Stimulated activated CD8-positive, alpha-beta memory T cell treated with anti-CD3 and anti-CD28 coated beads, Interleukin-7, amount 100 ng/mL, for 24 hours (primary cell): ENCODE measurements around the gene ATRNL1.

Source experiments
- DNase-seq: peaks from one replicate; pipeline ENCODE4 v3.0.0-alpha.2; 2020; ENCODE audit warnings: low read depth

The ATRNL1 gene

GRCh38 chr10:115985786-115986185 is 892.6 kb downstream of the ATRNL1 start:
- DNase-seq, result no peak

DNA sequence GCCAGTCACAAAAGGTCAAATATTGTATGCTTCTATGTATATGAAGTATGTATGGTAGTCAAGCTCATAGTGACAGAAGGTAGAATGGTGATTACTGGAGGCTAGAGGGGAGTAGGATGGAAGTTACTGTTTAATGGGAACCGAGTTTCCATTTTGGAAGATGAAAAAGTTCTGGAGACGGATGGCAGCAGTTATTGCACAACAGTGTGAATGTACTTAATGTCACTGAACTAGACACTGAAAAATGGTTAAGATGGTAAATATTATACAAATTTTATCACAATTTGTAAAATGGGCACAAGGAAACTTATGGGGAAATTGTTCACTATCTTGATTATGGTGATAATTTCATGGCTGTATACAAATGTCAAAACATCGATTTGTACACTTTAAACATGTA is 895.2 kb downstream of the ATRNL1 start:
- no peak for DNase-seq

DNA sequence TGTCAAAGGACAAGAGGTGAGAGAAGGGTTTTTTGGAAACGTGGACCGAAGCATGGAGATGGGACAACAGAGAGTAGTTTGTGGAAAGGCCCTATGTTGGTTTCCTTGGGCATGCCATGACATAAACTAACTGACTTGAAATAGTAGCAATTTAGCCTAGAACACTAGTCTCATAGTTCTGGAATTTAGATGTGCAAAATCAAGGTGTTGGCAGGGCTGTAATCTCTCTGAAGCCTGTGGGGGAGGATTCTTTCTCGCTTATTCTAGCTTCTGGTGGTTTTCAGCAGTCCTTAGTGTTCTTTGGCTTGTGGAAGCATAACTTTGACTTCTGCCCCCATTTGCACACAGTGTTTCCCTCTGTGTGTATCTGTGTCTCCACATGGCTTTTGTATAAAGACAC is 896.5 kb downstream of the ATRNL1 start:
- DNase-seq, result no peak

DNA sequence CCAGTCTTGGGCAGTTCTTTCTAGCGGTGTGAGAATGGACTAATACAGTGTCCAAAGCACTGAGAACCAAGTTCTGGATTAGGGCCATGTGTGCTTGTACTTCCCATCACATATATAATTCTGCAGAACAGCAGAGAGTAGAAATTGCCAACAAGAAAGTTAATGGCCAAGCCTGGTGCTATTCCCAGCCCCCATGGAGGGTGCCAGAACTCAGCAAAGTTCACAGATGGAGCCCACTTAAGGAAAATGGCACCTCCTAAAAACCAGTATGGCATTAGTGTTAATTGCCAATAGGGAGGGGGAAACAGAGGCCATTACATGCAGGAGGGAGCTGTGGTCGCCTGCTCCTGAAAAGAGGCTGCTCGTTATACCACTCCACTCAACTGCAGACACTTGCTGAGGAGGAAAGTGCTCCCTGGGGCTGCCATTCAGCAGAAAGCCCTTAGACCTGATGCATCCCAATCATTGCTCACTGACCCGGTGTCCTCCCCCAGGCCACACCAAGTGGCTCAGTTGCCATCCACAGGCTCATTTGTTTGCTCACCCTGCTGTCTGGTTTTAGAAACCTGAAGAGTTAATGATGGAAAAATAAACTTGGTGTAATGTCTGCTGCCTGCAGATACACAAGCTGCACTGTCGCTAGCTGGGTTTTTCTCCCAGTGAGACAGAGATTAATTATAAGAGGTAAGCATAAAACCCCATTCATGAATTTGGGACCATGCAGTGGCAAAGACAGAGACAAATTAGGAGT is 899.2 kb downstream of the ATRNL1 start:
- no peak for DNase-seq

GRCh38 chr10:115996031-115996430 is 902.9 kb downstream of the ATRNL1 start:
- DNase-seq, result no peak

- DNase-seq, result no peak
Observed at GRCh38 chr10:115998301-115998700, 905.1 kb downstream of the ATRNL1 start.
